Measurements from ENCODE around the gene HOPX.
"Not testable (repeated sequence)": the region's sequence is repeated elsewhere in the genome, so short reads cannot be mapped to it uniquely, and the experiment has no call there.

Gene HOPX, protein sequence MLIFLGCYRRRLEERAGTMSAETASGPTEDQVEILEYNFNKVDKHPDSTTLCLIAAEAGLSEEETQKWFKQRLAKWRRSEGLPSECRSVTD

DNA sequence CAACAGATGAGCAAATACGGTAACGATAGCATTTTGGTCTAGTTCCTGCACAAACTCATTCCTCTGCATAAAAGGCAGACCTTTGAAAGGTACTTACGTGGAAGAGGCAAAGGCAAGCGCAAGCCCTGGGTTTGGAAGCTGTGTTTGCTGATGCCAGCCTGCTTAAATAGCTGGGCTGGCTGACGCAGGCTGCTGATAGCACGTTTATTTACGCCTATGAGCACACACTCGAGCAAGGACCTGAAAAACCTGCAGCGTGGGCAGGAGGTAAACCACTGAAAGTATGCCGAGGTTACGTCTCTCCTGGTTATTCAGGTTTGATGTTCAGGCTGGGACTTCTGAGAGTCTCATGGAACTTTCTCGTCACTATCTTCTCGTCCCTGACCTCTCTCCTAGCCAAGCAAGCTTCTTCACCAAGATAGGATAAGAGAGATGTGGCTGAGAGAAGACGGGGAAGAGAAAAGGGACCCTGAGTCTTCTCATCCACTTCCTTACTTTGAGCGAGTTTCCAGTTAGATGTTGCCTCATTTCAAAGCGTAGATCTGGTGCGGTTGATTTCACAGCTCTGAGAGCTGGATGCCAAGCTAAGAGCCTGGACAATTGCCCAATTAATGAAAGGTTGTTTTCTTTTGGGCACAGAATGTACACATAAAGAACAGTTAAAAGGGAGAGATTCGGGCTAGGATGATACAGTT is at the start of gene HOPX:
Gene HOPX (minus strand): TSS at position 139 of the 695 bp plus-strand sequence. CDS start 23,480 bp downstream, outside the sequence.
- peak; percentile 51 for DNase-seq

DNA sequence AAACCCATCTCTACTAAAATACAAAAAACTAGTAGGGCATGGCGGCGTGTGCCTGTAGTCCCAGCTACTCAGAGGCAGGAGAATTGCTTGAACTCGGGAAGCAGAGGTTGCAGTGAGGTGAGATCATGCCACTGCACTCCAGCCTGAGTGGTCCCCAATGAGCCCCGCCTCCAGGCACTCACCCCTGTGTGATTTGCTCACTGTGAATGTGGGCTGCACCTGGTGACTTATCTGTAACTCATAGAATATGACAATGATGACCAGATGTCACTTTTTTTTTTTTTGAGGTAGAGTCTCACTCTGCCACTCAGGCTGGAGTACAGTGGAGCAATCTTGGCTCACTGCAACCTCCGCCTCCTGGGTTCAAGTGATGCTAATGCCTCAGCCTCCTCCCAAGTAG is 49.0 kb upstream of the HOPX start:
- DNase-seq: no peak

DNA sequence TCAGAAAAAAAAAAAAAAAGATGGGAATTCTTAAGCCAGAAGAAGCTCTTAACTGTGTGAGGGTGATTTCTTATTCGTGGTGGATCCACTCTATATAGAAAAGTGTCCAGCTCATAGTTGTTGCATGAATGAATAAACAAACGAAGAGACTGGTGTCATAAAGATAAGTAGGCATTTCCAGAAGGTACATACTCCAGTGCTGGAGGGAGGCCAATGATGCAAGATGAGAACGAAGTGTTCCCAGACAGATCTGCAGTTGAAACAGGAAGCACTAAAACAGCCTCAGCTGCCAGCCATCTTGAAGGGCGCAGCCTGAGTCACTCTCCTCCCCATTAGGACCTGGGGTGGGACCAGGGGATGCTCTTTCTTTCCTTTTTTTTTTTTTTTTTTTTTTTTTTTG is 47.4 kb upstream of the HOPX start:
- DNase-seq: no peak

DNA sequence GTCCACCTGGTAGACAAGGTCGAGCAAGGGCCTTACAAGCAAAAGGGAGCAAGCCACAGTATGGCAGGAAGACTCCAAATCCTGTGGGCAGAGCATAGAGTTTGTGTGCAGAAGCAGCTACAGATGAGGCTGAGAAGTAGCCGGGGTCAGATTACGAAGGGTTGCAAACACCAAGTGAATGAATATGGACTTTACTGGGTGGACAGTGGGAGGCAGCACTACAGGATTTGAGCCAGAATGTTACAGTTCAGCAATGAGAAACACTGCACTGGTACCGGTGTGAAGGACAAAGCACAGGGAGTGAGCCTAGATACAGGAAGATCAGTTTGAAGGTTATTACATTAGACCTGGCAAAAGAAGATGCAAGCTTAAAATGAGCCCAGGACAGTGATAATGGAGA is 46.1 kb upstream of the HOPX start:
- DNase-seq: no peak

DNA sequence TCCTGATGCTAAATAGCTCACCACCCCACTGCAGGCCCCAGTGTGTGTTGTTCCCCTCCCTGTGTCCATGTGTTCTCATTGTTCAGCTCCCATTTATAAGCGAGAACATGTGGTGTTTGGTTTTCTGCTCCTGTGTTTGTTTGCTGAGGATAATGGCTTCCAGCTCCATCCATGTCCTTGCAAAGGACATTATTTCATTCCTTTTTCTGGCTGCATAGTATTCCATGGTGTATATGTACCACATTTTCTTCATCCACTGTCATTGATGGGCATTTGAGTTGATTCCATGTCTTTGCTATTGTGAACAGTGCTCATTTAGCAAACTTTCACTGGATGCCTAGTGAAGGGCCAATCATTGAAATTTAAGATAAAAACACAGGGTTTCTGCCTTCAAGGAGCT is 45.5 kb upstream of the HOPX start:
- not testable (repeated sequence) for DNase-seq

DNA sequence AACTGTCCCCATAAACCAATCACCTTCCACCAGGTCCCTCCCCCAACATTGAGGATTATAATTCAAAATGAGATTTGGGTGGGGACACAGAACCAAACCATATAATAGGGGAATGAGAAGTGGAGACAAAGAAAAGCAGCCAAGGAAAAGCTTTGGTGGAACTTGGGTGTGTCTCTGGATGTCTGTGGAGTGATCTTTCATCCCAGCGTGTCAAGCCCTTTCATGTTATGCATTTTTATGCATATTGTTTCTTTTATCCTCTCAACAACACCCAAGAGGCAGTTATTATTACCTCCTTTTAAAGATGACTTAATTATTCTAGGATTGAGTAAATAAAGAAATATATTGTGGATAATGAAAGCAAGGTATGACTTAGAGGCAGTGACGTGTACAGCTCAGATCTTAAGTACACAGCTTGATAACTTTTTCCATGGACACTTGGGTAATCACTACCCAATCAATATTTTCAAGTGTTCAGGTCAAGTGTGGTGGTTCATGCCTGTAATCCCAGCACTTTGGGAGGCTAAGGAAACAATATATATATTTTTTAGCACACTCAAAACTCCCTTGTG is 42.6 kb upstream of the HOPX start:
- no peak for DNase-seq

DNA sequence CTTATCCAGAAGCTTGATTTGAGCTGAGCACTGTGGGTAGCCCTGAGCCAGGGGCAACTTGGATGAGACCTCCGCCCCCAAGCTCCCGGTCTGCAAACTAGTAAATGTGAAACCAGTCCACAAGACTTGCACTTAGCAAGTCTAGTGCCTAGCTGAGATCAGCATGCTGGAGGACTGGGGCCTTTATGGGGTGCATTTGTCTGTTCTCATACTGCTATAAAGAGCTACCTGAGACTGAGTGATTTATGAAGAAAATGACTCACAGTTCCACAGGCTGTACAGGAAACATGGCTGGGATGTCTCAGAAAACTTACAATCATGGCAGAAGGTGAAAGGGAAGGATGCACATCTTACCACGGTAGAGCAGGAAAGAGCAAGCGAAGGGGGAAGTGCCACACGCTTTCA is 42.1 kb upstream of the HOPX start:
- DNase-seq: no peak

DNA sequence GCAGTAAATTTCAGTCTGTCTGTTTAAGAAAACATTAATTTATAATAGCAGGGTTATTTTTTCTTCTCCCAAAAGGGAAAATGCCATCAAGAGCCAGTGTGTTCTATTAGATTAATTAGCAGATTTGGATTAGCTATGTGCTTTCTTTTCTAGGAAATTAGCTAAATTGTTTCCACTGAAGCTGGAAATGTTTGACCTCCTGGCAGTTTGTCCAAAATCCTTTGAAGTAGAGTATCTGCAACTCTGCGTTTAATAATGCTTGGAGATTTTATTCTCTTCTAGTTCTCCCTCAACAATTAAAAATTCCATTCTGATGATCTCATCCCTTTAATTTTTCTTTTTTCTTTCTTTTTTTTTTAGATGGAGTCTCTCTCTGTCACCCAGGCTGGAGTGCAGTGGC is 27.1 kb upstream of the HOPX start:
- DNase-seq: no peak

DNA sequence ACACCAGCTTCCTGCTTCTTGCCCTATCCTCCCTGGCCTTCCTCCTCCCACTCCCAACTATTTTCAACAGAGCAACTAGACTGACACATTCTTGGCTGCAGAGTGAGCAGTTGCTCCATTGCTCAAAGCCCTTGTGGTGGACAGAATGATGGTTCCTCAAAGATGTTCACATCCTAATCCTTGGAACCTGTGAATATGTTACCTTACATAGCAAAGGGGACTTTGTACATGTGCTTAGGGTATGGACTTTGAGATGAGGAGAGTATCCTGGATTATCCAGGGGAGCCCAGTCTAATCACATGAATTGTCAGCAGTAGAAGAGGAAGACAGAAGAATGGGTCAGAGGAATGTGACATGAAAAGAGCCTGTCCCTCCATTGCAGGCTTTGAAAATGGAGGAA is 24.9 kb upstream of the HOPX start:
- no peak for DNase-seq

DNA sequence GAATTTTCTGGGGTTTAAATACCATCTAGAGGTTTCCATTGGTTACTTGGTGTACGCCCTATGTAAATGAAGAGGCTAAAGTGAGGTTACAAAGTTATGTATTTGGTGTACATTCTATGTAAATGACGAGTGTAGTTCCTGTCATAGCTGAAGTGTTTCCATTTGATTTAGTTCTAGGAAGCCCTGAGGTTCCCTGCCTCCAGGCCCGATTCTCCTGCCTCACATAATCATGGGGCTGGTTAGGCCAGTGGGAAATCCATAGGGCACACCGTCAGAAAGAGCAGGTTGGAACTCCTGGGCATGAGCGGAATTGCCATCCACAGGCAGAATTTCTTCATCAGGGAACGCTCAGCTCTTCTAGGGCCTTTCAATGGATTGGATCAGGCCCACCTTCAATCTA is 24.2 kb upstream of the HOPX start:
- no peak for DNase-seq

DNA sequence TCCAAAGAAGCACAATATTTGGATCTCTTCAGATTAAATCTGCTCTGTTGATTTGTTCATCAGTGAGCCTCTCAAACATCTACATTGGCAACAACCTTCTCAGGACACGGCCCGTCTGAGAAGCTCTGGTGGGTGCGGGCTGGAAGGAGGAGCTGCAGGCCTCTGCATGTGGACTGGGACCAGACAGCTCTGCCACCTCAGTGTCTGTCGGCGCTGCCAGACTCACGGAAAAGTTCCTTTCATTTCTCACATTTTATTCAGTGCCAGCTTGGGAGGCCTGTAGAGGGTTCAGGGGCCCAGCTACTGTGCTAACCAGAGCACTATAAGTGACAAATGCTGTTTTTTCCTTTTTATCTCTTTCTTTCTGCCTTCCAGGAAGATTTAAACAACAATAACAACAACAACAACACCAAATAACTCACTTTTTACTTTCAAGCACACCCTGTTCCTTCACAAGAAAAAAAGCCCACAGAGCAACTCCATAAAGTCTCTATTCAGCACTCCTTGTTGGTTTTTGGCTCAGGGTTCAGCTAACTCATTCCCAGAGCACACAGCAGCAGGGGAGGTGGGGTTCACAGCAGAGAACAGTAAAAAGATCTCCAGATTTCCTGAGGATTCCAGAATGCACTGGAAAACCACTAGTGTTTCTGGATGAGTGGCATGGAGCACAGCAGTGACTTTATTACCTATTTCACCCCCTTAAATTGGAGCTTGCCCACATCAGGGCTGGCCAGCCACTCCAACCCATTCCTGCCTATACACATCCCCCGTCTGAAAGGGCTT is 23.2 kb upstream of the HOPX start:
- no peak for DNase-seq

DNA sequence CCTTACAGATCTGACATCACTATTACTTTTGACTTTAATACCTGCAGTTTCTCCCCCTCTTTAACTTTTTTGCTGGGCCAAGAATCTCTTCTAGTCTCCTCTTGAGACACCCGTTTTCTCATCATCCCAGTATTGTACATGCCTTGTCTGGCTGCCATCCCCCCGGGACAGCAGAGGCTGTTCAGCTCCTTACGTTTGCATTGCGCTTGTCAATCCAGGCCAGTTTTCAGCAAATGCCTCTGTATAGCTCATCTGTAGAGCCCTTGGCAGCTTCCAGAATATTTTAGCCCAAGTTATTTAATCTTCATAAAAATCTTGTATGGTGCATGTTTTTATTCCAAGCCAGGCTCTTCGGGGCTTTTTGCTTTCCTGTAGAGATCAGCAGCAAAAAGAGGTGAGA is 22.3 kb upstream of the HOPX start:
- no peak for DNase-seq

DNA sequence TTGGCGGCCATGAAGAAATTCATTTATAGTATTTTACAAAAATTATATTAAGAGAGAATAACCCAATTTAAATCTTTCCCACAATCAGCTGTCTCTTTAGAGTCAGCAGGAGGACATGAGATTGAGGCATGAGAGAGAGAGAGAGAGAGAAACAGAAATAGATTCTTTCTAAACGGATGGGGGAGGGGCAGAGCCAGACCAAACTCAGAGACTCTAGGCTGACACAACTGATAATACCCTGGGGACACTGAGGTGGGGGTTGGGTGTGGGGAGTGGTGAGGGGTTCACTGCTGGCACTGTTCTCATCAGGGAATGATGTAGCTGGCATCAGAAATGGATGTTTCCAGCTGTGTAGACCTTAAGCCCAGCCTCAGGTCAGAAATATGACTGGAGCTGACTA is 20.5 kb upstream of the HOPX start:
- no peak for DNase-seq

DNA sequence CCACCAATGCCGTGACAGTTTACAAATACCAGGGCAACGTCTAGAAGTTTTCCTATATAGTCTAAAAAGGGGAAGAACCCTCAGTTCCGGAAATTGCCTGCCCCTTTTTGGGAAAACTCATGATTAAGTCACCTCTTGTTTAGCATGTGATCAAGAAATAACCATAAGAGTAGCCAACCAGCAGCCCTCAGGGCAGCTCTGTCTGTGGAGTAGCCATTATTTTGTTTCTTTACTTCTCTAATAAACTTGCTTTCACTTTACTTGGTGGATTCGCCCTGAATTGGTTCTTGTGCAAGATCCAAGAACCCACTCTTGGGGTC is 20.0 kb upstream of the HOPX start:
- DNase-seq: no peak

DNA sequence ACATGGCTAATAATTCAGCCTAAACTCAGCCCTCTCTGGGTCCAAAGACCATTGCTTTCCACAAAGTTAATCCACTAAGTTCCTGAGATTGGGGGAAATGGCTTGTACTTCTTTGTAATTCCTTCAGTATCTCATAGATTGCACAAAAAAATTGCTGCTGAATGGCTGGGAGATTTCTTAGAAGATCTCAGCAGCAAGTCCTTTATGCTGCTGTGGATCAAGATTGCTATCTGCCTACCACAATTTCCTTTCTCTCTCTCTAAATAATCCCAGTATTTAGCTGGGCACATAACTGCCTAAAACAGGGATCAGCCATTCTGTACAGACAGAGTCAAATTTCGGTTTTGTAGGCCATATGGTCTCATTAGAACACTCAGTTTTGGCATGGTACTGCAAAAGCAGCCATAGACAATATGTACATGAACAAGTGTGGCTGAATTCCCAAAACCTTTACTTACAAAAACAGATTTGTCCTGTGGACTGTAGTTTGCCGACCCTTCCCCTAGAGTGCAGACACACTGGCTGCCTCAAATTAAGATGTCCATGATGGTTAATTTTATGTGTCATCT is 18.5 kb upstream of the HOPX start:
- DNase-seq: no peak

DNA sequence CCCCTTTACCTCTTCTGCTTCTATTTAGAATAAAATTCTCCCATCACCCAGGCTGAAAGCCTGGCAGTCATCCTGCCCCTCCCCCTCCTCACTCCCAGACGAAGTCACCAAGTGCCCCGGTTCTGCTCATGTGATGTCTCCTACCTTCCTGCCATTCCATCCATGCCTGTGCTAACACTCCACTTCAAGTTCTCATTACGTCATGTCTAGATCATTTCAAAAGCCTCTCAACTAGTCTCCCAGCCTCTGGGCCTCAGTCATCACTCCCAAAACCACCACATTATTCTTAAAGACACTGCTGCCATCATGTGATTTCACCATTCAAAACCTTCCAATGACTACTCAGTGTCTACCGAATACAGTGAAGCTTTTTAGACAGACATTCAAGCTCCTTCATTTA is 17.2 kb upstream of the HOPX start:
- no peak for DNase-seq

DNA sequence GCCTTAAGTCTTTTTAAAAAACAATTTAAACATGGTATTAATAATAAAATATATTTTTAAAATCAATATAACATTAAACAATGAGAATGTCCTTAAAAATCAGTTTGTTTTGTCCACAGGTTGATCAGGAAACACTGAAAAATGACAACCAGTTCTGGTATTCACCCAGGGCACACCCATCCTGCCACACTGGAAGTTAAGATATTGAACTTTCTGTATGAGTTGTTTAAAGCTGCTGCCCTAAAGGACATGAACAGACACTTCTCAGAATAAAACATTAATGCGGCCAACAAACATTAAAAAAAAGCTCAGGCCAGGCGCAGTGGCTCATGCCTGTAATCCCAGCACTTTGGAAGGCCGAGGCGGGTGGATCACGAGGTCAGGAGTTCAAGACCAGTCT is 15.0 kb upstream of the HOPX start:
- DNase-seq: no peak

DNA sequence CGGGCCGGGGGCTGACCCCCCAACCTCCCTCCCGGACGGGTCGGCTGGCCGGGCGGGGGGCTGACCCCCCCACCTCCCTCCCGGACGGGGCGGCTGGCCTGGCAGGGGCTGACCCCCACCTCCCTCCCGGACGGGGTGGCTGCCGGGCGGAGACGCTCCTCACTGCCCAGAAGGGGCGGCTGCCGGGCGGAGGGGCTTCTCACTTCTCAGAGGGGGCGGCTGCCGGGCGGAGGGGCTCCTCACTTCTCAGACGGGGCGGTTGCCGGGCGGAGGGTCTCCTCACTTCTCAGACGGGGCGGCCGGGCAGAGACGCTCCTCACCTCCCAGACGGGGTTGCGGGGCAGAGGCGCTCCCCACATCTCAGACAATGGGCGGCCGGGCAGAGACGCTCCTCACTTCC is 12.4 kb upstream of the HOPX start:
- not testable (repeated sequence) for DNase-seq

DNA sequence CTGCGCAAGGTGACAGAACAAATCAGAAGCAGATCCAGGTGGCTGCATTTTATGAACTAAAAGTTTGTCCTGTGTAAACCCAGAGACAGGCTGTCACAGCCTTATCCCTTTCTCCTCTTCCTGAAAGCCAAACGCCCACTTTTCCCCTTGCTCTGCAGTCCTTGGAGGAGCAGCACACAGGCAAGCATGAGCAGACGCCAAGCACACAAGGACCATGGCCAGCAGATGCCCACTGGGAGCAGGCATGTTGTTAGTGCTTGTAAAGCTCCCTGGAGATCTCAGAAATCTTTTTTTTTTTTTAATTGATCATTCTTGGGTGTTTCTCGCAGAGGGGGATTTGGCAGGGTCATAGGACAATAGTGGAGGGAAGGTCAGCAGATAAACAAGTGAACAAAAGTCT is 11.5 kb upstream of the HOPX start:
- no peak for DNase-seq

DNA sequence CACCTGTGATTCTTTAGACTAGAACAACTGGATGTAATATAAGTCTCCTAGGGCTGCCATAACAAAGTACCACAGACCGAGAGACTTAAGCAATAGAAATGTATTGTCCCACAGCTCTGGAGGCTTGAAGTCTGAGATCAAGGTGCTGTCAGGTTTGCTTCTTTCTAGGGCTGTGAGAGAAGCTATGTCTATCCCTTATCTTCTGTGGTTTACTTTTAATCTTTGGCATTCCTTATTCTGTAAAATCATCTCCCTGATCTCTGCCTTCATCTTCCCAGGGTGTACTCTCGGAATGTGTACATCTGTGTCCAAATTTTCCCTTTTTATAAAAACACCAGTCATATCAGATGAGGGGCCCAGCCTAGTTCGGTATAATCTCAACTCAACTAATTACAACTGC is 10.3 kb upstream of the HOPX start:
- DNase-seq: no peak

DNA sequence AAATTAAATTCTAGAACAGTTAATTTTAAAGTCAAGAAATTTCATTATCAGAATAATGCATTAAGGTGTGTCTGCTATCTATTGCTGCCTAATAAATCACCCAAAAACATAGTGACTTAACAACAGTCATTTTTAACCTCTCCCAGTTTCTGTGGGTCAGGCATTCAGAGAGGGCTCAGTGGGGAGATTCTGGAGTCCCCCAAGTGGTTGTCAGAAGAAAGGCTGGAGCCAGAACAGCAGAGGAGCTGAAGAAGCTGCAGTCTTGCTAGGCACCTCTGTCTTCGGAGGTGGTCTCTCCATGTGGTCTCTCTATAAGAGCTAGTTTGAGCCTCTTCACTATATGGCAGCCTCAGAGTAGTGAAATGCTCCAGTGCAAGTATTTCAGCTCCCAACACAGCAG is 9.3 kb upstream of the HOPX start:
- DNase-seq: no peak

DNA sequence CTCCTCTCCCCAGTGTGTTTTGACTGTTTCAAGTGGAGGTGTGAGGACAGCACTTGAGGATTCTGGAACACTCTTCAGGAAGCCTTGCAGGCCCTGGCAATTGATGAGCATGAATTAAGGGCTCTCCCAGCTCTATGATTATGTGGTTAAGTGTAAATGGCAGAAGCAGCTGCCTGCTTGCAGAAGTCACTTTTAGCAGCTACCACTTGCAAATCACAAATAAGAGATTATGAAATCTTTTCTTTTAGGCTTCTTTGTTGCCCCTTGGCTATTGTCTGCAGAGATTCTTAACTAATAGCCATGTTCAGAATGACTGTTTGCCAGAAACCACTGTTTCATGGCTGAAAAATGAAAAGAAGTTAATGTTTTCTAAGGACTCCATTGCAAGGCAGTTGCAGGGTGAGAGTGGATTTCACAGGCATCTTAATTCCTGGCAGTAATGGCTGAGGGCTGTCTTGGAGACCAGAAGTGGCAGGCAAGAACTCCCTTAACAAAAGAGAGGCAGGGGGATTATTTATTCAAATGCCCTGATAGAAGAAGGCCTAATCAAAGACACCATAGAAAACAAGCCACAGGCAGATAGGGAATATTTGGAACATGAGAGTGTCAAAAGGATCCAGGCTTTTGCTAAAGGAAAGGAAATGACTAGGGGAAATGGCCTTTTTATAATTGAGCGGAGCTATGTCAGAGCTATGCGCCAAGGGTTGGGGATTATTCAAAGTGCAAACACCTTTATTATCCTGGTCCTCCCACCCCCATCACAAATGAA is 8.3 kb upstream of the HOPX start:
- no peak for DNase-seq

DNA sequence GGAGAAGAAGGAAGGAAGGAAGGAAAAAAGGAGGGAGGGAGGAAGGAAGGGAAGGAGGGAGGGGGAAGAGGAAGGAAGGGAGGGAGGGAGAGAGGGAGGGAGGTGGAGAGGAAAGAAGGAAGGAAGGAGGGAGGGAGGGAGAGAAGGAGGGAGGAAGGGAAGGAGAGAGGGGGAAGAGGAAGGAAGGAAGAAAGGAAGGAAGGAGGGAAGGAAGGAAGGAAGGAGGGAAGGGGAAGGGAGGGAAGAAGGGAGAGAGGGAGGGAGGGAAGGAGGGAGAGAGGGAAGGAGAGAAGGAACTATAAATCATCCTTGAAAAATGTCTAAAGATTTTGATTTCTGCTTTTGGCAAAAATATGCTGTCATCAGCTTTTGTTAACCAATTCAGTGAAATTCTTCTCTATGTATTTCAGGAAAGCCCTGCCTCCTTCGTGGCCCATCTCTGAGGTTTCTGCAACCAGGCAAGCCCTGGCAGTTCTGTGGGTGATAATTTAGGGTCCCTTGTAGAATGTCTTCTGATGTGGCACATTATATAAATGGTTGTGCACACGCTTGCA is 7.1 kb upstream of the HOPX start:
- DNase-seq: no peak
